Measurements from ENCODE around the gene SHLD2.
"Not testable (repeated sequence)": the region's sequence is repeated elsewhere in the genome, so short reads cannot be mapped to it uniquely, and the experiment has no call there.

The SHLD2 gene

DNA sequence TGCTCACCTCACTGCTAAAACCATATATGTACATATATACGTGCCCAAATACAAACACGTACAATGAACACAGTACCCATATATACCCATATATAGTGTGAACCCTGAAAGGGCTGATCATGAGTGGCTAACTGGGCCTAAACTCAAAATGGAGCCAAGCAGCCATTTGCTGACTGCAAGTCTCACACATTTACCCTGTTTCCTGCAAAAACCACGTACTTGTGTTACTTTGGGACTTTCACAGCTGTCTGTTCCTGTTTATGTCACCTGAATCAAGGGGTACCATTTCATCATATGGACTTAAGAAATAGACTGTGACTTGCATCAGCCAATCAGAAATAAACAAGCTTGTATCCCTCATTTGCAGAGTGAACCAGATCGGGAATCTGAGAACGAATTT lies 124.4 kb downstream of the SHLD2 start:
- DNase-seq, result not testable (repeated sequence)

DNA sequence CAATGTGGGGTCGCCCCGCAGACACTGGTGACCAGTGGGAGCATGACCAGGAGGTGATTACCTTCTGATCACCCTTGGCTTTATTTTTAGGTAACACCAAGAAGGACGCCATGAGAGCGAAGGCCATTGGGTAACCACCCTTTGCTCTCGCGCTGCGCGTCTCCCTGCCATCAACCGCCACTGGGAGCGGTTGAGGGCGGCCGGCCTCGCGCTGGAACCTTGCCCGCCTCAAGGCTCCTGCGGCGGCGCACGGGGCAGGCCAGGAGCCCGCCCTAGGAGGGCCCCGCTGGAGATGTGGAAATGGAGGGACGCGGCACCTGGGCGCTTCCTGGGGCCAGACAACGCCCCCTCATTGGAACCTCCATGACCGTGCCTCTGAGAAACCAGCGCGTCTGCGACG lies 127.8 kb downstream of the SHLD2 start:
- not testable (repeated sequence) for DNase-seq

- not testable (repeated sequence) for DNase-seq
Observed at GRCh38 chr10:87225148-87225547, 130.1 kb downstream of the SHLD2 start, which contains the start of gene NUTM2A. Gene NUTM2A (plus strand): TSS chr10:87225448. CDS start chr10:87225831, 383 bp downstream.

GRCh38 chr10:87228247-87228646 lies 133.2 kb downstream of the SHLD2 start:
- not testable (repeated sequence) for DNase-seq

- DNase-seq, result not testable (repeated sequence)
Observed at GRCh38 chr10:87229211-87229610, 134.2 kb downstream of the SHLD2 start.

GRCh38 chr10:87234854-87235253 lies 139.8 kb downstream of the SHLD2 start:
- DNase-seq, result not testable (repeated sequence)

- not testable (repeated sequence) for DNase-seq
Observed at GRCh38 chr10:87237244-87237643, 142.2 kb downstream of the SHLD2 start.

- DNase-seq, result not testable (repeated sequence)
Observed at GRCh38 chr10:87239346-87239808, 144.4 kb downstream of the SHLD2 start.

Measured in 8988T (cell line).